HG03460 (cell line): ENCODE data around the gene MCF2L2.

ENCODE experiments used
- ATAC-seq: cut with Tn5 transposase; IDR thresholded peaks from one replicate; pipeline ENCODE4 v1.9.1; 2021; ENCODE audit not compliant: unreplicated experiment

The MCF2L2 gene

DNA sequence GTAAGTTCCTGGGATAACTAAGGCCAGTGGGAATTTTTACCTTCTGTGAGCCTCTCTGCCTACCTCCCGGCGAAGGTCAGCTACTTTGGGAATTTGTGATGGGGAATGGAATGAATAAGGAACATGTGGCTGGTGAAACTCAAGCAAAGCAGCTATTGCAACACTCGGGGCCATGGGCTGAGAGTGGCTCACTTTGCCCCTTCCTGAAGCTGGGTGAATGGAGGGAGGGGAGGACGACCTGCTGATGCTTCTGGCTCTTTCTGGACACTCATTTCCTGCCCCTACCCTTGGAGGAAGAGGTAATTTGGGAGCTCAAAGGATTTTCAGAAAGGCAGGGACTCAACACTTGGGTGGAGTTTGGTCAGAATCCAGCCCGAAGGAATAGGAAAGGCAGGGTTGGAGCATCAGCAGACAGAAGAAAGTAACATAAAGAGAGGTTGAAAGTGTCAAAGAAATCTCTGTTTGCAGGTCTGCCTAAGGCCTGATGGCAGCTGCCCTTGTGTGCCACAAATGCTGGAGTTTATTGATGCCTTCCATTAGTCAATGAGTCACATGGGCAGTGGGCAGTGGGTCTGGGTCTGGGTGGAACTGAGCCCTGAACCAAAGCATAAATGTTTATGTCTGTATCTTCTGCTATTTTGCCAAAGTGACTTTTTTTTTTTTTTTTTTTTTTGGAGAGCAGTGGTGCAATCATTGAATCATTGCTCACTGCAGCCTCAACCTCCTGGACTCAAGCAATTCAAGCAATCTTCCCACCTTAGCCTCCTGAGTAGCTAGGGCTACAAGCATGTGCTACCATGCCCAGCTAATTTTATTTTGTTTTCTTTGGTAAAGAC lies 278.3 kb downstream of the MCF2L2 start:
- ATAC-seq: no peak

DNA sequence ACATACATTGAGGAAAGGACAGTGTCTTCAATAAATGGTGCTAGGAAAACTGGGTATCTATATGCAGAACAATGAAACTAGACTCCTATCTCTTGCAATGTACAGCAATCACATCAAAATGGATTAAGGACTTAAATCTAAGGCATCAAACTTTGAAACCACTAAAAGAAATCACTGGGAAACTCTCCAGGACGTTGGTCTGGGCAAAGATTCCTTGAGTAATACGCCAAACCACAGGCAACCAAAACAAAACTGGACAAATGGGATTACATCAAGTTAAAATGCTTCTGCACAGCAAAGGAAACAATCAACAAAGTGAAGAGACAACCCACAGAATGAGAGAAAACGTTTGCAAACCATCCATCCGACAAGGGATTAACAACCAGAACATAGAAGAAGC lies 280.4 kb downstream of the MCF2L2 start:
- no peak for ATAC-seq

DNA sequence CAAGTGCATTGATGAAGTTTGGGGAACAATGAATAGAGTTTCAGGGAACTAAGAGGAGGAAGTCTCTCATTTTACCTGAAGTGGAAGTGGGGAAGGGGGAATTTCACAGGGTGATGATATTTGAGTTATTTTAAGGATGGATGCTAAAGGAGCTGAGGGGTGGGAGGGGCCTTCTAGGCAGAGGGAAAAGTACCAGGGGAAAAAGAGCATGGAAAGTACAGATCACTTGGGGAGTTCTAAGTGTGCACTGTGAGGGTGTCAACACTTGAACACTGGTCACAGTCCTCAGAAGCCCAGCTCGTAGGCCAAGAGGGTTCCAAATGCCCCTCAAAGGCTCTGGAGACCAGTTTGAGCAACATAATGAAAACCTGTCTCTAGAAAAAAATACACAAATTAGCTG lies 284.1 kb downstream of the MCF2L2 start:
- ATAC-seq: no peak

DNA sequence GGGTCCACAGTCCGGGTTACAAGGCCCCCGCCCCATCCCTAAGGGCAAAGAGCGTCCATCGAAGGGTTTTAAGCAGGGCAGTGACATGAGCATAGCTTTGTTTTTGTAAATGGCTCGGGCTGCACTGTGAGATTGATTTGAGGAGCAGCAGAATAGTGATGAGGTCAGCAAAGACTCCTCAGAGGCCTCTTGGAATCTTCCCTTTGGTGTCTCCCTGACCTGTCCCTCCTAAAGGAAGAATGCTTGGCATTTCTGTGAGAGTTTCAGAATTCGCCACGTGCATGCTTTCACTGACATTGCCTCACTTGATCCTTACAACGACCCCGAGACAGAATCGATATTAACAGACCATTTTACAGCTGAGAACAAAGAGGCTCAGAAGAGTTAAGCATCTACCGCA lies 286.2 kb downstream of the MCF2L2 start:
- ATAC-seq: no peak

DNA sequence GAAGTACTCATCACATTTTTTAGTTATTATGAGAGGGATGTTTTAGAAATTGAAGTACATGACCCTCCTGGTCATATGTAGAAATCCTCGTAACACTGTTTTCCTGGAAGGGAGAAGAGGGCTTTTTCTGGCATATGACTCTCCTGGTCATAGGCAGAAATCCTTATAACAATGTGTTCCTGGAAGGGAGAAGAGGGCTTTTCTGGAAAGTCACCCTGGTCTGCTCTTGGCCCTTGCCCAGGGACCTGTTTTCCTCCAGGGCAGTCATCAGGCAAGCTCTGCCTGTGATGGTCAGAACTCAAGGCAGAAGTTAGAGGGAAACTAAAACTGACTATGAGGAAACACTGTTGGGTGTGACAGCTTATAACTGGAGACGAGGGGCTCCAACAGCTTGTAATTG lies 293.6 kb downstream of the MCF2L2 start:
- no peak for ATAC-seq

DNA sequence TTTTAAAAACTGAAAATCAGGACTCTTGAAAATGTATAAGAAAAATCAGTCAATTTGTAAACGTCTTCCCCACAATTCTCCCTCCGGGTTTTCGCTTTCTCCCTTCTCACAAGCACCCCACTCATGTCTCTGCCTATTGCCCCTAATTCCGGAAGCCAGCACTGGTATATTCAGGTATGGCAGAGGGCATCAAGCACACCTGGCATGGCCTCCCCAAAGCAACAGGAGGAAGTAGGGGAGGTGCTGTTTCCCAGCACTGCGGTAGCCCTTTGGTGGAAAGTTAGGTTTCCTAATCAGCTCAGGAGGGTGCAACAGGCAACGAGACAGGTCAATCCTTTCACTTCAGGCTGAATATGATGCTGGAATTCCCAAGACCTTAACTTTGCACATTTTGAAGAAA lies 296.0 kb downstream of the MCF2L2 start:
- no peak for ATAC-seq

DNA sequence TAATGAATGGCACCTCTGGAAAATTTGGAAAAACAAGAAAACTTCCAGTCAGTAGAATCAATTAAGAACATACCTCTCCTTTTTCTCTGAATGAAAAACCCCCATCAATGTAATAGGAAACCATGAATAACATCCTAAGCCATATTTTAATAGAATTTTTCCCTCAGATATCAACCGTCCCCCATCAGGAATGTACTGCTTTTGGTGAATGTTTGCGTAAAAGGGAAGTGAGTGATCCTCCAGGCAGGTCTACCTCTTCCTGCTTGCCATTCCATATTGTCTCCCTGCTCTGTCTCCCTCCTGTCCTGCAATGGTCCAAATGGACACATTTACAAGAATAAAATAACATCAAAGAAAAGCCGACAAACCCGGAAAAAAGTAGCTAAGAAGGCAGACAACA lies 296.7 kb downstream of the MCF2L2 start:
- no peak for ATAC-seq

DNA sequence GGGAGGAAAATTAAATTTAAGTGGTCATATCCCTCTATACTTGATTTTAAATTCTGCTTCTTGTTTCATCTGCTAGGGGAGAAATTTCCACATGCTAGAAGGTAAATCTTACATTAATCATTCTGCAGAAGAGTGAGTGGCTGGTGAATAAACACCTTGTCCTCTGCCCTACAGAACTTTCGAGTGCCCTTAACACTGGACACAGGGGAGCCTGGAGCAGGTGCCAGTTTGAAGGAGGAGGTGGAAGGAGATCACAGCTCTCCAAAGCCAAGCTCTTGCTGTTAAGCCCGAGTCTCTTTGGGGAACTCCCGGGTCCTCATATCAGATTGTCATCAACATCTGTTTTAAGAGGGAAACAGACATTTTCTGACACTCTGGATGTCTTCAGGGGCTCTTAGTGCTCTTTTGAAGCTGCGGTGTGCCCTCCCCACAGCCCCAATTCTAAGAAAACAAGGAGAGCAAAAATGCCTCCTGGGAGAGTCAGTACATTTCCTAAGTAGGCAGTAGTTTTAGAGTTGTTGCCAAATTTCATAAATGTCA lies 297.2 kb downstream of the MCF2L2 start:
- no peak for ATAC-seq

DNA sequence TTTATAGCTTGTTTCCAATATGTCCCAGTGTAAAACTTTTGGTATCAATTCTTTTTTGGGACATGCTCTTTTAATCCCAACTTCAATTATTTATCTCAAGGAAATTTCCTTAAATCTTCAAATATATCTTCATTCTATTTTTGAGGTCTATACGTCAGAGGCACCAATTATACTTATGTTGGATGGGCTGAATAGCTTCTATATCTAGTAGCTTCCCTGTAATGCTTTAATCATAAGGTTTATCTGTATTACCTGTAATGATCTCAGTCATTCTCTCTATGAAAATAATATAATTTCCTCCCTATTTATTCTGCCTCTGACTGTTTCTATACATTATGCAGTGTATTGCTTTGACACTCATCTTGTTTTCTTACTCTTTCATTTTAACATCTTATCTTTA lies 299.2 kb downstream of the MCF2L2 start:
- no peak for ATAC-seq

DNA sequence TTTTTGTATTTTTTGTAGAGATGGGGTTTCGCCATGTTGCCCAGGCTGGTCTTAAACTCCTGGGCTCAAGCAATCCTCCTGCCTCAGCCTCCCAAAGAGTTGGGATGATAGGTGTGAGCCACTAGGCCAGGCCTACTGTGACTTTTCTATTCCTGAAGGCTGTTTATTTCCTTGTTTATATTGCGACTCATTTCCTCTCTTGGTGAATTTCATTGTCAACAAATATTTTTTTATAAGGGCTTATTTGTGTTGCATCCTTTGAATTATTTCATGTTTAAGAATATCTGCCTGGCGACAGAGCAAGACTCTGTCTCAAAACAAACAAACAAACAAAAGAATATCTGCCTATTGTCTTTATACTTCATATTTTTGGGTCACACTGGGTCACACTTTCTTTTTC lies 299.7 kb downstream of the MCF2L2 start:
- ATAC-seq: no peak
